ENCODE data around the gene MACROD1.

The MACROD1 gene

DNA sequence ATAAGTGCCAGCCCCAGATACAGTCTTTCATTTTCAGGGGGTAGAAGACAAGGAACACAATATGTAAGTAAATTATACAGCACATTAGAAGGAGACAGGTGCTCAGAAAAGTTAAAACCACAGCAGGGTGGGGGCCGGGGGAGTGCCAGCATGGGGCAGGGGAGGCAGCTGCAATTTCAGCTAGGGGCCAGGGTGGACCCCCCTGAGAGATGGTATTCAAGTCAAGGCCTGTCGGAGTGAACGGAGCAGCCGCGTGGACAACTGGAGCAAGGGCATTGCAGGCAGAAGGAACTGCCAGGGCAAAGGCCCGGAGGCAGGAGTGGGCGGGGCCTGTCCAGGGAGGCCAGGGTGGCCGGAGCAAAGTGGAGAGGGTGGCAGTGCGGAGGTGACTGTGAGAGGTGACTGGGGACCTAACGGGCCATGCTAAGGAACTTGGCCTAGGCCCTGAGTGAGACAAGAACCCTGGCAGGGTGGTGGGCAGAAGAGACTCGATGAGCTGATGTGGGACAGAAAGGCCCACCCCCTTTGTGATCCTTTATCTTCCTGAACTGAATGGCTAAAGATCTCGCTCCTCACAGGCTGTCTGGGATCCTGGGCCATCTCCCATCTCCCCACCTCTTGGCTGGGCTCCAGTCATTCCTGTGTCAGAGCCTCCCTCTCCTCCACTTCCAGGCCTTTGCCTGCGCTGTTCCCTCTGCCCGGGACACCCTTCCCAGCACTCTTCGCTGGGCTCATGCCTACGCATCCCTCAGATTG, 152.6 kb downstream of the MACROD1 start:
- H3K9me3 ChIP-seq (ENCODE audit: low read depth, low read length) = no peaks in the 10 kb centered on the region
- H3K27ac ChIP-seq = no peak overlapping the region
- no peaks in the 10 kb centered on the region for H3K36me3 ChIP-seq (ENCODE audit: insufficient read depth, low read length)
- TF ChIP-seq POLR2AphosphoS5 (IDR thresholded peaks at IDR 0.05; ENCODE audit: borderline replicate concordance, low read depth, low read length) = no peak
- no peak overlapping the region for H3K9ac ChIP-seq (ENCODE audit: insufficient read length)
- no peak for DNase-seq (ENCODE audit: low read depth, low spot score)
- no peak overlapping the region for H3K4me3 ChIP-seq

DNA sequence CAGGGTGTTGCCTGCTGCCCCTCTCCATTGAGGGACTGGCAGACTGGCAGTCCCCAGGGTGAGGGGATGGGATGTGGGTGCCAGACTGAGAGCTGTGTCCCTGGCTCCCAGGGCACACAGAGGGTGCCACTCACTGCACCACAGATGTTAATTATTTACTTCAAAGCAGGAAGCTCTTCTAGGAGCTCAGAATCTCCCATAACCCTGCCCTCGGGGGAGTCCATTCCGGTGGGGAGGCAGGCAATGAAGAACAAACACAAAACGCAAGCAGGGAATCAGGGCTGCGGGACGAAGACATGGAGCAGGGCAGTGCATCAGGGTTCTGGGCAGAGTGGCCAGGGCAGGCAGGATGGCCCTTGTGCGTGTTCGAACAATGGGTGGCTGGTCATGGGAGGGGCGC, 154.5 kb downstream of the MACROD1 start:
- H3K27ac ChIP-seq = no peak overlapping the region
- no peaks in the 10 kb centered on the region for H3K36me3 ChIP-seq (ENCODE audit: insufficient read depth, low read length)
- DNase-seq (ENCODE audit: low read depth, low spot score) = no peak
- H3K9ac ChIP-seq (ENCODE audit: insufficient read length) = no peak overlapping the region
- no peaks in the 10 kb centered on the region for H3K9me3 ChIP-seq (ENCODE audit: low read depth, low read length)
- H3K4me3 ChIP-seq = no peak overlapping the region
- no peak for TF ChIP-seq FOXP2 (optimal IDR thresholded peaks at IDR 0.05; ENCODE audit: control extremely low read depth, extremely low read length, insufficient read depth)
- TF ChIP-seq EZH2 (IDR thresholded peaks at IDR 0.05) = no peak
- TF ChIP-seq POLR2AphosphoS5 (IDR thresholded peaks at IDR 0.05; ENCODE audit: borderline replicate concordance, low read depth, low read length) = no peak

DNA sequence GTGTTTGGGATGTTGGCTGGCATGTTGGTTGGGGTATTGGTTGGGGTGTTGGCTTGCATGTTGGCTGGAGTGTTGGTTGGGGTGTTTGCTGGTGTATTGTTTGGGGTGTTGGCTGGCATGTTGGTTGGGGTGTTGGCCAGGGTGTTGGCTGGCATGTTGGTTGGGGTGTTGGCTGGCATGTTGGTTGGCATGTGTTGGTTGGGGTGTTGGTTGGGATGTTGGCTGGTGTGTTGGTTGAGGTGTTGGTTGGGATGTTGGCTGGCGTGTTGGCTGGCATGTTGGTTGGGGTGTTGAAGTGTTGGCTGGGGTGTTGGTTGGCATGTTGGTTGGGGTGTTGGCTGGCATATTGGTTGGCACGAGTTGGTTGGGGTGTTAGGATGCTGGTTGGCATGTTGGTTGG, 155.1 kb downstream of the MACROD1 start:
- no peaks in the 10 kb centered on the region for H3K36me3 ChIP-seq (ENCODE audit: insufficient read depth, low read length)
- TF ChIP-seq EZH2 (IDR thresholded peaks at IDR 0.05) (no peak), POLR2AphosphoS5 (IDR thresholded peaks at IDR 0.05; ENCODE audit: borderline replicate concordance, low read depth, low read length) (no peak), FOXP2 (optimal IDR thresholded peaks at IDR 0.05; ENCODE audit: control extremely low read depth, extremely low read length, insufficient read depth) (no peak)
- no peak overlapping the region for H3K9ac ChIP-seq (ENCODE audit: insufficient read length)
- H3K27ac ChIP-seq = no peak overlapping the region
- DNase-seq (ENCODE audit: low read depth, low spot score) = no peak
- H3K9me3 ChIP-seq (ENCODE audit: low read depth, low read length) = no peaks in the 10 kb centered on the region
- H3K4me3 ChIP-seq = no peak overlapping the region

DNA sequence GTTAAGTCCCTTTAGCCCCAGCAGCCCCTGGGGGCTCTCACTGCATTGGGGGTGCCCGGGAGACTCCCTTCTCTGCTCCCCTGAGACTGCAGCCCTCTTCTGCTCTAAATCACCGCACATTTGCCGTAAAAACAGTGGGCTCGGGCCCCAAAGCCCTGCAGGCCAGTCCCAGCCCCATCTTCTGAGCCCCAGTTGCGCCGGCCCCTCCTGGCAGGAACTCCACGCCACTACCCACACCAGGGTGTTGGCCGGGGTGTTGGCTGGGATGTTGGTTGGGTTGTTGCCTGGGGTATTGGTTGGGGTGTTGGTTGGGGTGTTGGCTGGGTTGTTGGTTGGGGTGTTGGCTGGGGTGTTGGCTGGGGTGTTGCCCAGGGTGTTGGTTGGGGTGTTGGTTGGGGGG, 156.2 kb downstream of the MACROD1 start:
- H3K9ac ChIP-seq (ENCODE audit: insufficient read length) = no peak overlapping the region
- H3K4me3 ChIP-seq = no peak overlapping the region
- no peak overlapping the region for H3K27ac ChIP-seq
- TF ChIP-seq FOXP2 (optimal IDR thresholded peaks at IDR 0.05; ENCODE audit: control extremely low read depth, extremely low read length, insufficient read depth) (no peak), EZH2 (IDR thresholded peaks at IDR 0.05) (no peak)
- no peaks in the 10 kb centered on the region for H3K36me3 ChIP-seq (ENCODE audit: insufficient read depth, low read length)
- H3K9me3 ChIP-seq (ENCODE audit: low read depth, low read length) = no peaks in the 10 kb centered on the region
- DNase-seq (ENCODE audit: low read depth, low spot score) = no peak

DNA sequence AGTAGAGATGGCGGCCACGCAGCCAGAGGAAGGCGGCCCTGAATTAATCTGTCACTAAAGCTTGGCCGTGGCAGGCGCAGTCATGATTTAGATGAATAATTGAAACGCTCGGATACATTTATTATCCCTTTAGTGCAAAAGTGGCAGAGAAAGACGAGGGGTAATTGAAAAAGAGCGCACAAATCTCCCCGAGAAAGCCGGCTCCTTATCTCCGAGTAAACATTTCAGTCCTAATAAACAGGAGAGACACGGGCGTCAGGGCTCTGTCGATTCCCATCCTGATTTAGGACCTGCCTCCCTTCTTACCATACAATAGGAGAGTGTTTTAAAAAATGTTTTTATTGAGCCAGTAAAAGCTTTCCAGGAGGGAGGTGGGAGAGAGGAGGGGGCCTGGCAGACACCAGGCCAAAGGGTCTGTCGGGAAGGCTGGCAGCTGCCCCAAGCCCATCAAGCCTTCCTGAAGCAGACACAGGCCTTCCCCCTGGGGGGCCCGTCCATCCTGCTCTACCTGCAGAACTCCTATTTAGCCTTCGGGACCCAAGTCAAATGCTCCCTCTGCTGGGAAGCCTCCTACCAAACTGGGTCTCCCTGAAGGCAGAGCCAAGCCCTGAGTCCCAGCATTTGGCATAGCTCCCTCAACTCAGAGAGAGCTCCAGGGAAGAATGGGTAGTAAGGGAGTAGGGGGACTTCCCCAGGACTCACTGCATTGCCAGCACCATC, 156.8 kb downstream of the MACROD1 start:
- DNase-seq (ENCODE audit: low read depth, low spot score) = no peak

DNA sequence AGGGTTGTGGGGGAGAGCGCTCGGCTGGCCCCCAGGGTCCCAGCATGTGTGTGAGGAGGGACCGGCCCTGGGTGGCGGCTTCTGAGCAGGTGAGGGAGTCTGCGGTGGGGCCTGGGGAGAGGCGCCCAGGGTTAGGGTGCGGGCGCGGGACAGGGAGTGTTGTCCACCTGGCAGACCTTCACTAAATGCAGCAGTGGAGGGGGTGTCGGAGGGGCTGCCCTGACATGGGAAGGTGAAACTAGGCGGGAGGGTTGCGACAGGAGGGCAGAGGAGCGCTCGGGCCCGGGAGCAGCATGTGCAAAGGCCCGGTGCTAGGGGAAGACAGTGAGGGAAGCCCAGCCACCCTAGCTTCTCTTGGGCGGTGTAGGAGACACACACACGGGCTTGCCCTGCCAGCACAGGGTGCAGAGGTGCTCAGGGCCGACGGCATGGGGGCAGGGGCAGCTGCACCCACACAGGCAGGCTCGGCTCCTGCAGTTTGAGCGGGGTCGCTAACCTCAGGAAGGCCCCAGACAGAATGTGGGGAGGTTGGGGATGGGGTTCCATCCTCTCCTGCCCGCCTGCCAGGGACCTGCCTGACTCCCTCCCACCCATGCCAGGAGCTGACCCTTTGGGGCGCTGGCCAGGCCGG, 157.5 kb downstream of the MACROD1 start:
- H3K4me3 ChIP-seq = no peak overlapping the region
- no peak for TF ChIP-seq EZH2 (IDR thresholded peaks at IDR 0.05)
- TF ChIP-seq FOXP2 (optimal IDR thresholded peaks at IDR 0.05; ENCODE audit: control extremely low read depth, extremely low read length, insufficient read depth) = no peak
- TF ChIP-seq POLR2AphosphoS5 (IDR thresholded peaks at IDR 0.05; ENCODE audit: borderline replicate concordance, low read depth, low read length) = no peak
- H3K9me3 ChIP-seq (ENCODE audit: low read depth, low read length) = no peaks in the 10 kb centered on the region
- H3K27ac ChIP-seq = no peak overlapping the region
- no peak for DNase-seq (ENCODE audit: low read depth, low spot score)
- H3K36me3 ChIP-seq (ENCODE audit: insufficient read depth, low read length) = no peaks in the 10 kb centered on the region
- no peak overlapping the region for H3K9ac ChIP-seq (ENCODE audit: insufficient read length)

More for the DNA sequence above, 156.8 kb downstream of the MACROD1 start:
- no peak overlapping the region for H3K9ac ChIP-seq (ENCODE audit: insufficient read length)
- H3K27ac ChIP-seq = no peak overlapping the region
- H3K9me3 ChIP-seq (ENCODE audit: low read depth, low read length) = no peaks in the 10 kb centered on the region
- no peak for TF ChIP-seq EZH2 (IDR thresholded peaks at IDR 0.05)
- no peak for TF ChIP-seq POLR2AphosphoS5 (IDR thresholded peaks at IDR 0.05; ENCODE audit: borderline replicate concordance, low read depth, low read length)
- TF ChIP-seq FOXP2 (optimal IDR thresholded peaks at IDR 0.05; ENCODE audit: control extremely low read depth, extremely low read length, insufficient read depth) = no peak
- H3K36me3 ChIP-seq (ENCODE audit: insufficient read depth, low read length) = no peaks in the 10 kb centered on the region
- H3K4me3 ChIP-seq = no peak overlapping the region

DNA sequence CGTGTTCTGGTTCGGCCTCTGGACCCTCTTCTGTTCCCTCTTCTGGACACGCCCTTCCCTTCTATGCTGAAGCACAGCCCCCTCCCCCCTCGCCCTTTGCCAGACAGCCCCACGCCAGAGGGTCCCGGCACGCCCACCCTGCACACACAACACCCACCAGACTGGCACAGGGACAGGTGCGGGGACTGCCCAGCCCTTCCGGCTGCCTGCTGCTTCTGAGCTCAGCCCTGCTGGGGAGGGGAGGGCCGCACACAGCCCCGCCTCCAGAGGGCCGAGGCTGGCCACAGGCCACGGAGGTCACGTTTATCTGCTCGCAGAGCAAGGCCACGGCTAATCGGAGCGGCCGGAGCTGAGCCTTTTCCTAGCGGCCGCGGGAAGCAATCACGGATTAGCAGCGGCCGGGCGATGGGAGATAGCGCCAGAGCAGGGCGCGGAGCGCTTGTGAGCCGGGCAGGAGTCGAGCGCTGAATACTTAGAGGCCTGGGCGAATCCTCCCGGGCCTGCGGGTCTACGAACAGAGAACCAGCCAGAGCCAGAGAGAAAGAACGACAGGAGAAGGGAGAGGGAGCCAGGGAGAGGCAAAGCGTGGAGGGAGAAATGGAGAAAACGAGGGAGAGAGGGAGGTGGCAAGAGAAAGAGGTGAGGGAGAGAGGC, 158.2 kb downstream of the MACROD1 start:
- no peak overlapping the region for H3K27ac ChIP-seq
- H3K36me3 ChIP-seq (ENCODE audit: insufficient read depth, low read length) = no peaks in the 10 kb centered on the region
- no peak overlapping the region for H3K9ac ChIP-seq (ENCODE audit: insufficient read length)
- TF ChIP-seq FOXP2 (optimal IDR thresholded peaks at IDR 0.05; ENCODE audit: control extremely low read depth, extremely low read length, insufficient read depth) (no peak), POLR2AphosphoS5 (IDR thresholded peaks at IDR 0.05; ENCODE audit: borderline replicate concordance, low read depth, low read length) (no peak), EZH2 (IDR thresholded peaks at IDR 0.05) (no peak)
- H3K9me3 ChIP-seq (ENCODE audit: low read depth, low read length) = no peaks in the 10 kb centered on the region
- no peak overlapping the region for H3K4me3 ChIP-seq
- DNase-seq (ENCODE audit: low read depth, low spot score) = no peak

DNA sequence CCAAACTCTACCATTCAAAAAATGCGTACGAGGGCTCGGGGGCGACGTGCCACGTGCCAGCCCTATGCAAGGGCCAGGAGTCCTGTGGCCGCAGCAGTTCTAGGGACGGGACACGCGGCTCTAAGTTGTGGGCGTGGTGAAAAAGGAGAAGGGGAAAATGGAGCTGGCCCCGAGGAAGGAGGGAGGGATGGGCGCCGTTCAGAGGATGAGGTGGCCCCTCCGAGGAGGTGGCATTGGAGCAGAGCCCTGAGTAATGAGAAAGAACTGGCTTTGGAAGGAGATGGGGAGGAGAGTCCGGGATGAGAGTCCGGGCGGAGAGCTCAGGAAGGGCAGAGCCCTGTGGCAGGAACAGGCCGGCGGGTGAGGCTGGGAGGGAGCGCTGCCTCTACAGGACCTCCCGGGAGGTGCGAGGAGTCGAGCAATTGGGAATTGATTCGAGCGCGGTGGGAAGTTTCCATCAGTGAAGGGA, 158.7 kb downstream of the MACROD1 start:
- H3K4me3 ChIP-seq = no peak overlapping the region
- no peak overlapping the region for H3K27ac ChIP-seq
- no peak overlapping the region for H3K9ac ChIP-seq (ENCODE audit: insufficient read length)
- DNase-seq (ENCODE audit: low read depth, low spot score) = no peak
- no peaks in the 10 kb centered on the region for H3K9me3 ChIP-seq (ENCODE audit: low read depth, low read length)
- TF ChIP-seq EZH2 (IDR thresholded peaks at IDR 0.05) (no peak), POLR2AphosphoS5 (IDR thresholded peaks at IDR 0.05; ENCODE audit: borderline replicate concordance, low read depth, low read length) (no peak), FOXP2 (optimal IDR thresholded peaks at IDR 0.05; ENCODE audit: control extremely low read depth, extremely low read length, insufficient read depth) (no peak)
- no peaks in the 10 kb centered on the region for H3K36me3 ChIP-seq (ENCODE audit: insufficient read depth, low read length)

All from SK-N-MC (cell line).